Brain microvascular endothelial cell (primary cell): Measurements from ENCODE around the gene CABP7.

Experiments
- DNase-seq: peaks from one replicate; pipeline ENCODE4 v3.0.0-alpha.2; 2020
- H3K27ac ChIP-seq: fragments of 250-450 bp; sonication (Bioruptor Pico); 2 replicates; pipeline ENCODE4 v1.5.1; 2020; ENCODE audit warnings: mild to moderate bottlenecking, moderate library complexity
- H3K27me3 ChIP-seq: fragments of 250-450 bp; sonication (Bioruptor Pico); replicated peaks from 2 replicates; pipeline ENCODE4 v1.5.1; 2020; ENCODE audit warnings: mild to moderate bottlenecking
- H3K36me3 ChIP-seq: fragments of 250-450 bp; sonication (Bioruptor Pico); replicated peaks from 2 replicates; pipeline ENCODE4 v1.5.1; 2020; ENCODE audit warnings: mild to moderate bottlenecking
- H3K4me3 ChIP-seq: 2 replicates; pipeline ENCODE4 v1.5.1; 2011; ENCODE audit warnings: low read depth, mild to moderate bottlenecking, control low read depth, low read length, moderate library complexity
- in situ Hi-C: cut with HindIII; loops from 2 replicates; pipeline ENCODE4 v1.10.0; 2017; ENCODE audit warnings: low sequenced_read_pairs, low pct_ligation_motif_present
- TF ChIP-seq, protein P1 (sequence below): IDR thresholded peaks from 2 replicates; pipeline ENCODE4 v1.5.1; 2011; ENCODE audit warnings: low read depth, mild to moderate bottlenecking, moderate library complexity, low read length, control low read depth, inconsistent platforms; ENCODE audit errors: missing control alignments

Gene CABP7

DNA sequence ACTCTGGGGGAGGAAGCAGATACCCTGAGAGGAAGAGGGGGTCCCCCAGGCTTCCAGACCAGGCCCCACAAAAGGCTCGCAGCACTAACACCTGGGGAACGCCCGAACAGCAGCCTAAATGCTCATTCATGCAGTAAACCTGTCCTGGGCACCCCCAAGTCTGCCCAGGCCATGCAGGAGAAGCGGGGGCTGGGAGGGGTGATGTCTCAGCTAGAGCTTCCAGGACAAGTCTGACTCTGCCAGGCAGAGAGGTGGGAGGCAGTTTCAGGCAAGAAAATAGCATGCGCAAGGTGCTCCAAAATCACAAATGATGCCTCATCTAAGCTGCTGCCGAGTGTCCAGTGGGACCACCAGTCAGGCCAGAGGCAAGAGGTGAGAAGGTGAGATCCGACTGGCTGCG lies 14.6 kb downstream of the CABP7 start:
- no peaks in the 10 kb centered on the region for H3K27me3 ChIP-seq
- in situ Hi-C loops = no loop called here
- H3K4me3 ChIP-seq = no peak overlapping the region
- TF ChIP-seq, protein P1, sequence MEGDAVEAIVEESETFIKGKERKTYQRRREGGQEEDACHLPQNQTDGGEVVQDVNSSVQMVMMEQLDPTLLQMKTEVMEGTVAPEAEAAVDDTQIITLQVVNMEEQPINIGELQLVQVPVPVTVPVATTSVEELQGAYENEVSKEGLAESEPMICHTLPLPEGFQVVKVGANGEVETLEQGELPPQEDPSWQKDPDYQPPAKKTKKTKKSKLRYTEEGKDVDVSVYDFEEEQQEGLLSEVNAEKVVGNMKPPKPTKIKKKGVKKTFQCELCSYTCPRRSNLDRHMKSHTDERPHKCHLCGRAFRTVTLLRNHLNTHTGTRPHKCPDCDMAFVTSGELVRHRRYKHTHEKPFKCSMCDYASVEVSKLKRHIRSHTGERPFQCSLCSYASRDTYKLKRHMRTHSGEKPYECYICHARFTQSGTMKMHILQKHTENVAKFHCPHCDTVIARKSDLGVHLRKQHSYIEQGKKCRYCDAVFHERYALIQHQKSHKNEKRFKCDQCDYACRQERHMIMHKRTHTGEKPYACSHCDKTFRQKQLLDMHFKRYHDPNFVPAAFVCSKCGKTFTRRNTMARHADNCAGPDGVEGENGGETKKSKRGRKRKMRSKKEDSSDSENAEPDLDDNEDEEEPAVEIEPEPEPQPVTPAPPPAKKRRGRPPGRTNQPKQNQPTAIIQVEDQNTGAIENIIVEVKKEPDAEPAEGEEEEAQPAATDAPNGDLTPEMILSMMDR = no peak
- H3K36me3 ChIP-seq = no peaks in the 10 kb centered on the region
- H3K27ac ChIP-seq = no peak overlapping the region
- no peak for DNase-seq

DNA sequence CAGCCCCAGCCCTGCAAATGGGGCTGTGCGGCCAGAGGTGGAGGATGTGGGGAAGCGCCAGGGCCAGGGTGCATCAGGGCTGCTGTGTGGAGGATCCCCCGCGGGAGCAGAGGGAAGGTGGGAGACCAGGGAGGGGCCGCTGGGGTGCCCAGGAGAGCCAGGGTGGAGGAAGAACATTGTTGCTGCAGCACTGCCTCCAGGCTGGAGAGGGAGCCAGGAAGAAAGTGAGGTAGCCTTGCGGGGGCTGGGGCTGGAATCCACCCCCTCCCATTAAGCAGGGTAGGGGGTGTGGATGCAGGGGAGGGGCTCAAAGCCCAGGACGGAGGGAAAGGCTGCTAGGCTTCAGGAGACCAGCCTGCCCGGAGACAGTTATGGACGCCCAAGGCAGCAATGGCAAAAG lies 15.0 kb downstream of the CABP7 start:
- no peak overlapping the region for H3K27ac ChIP-seq
- H3K36me3 ChIP-seq = no peaks in the 10 kb centered on the region
- no peaks in the 10 kb centered on the region for H3K27me3 ChIP-seq
- in situ Hi-C loops = no loop called here
- DNase-seq = no peak
- TF ChIP-seq, protein P1 = no peak
- no peak overlapping the region for H3K4me3 ChIP-seq

DNA sequence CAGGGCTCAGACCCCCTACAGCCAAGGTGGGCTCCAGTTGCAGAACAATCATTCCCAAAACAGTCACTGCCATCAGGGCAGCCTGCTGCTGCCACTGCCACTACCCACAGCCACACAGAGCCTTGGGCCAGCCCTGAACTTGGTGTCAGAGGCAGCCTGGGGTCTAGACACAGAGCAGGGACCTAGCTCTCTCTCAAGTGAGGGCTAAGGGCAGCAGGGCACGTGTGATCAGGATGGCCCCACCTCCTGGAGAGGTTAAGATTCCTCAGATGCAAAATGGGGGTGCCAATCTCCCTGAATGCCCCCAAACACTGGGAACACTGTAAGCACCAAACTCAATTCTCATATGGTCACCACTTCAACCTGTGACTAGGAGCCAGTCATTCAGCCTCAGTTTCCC lies 15.6 kb downstream of the CABP7 start:
- H3K4me3 ChIP-seq = no peak overlapping the region
- TF ChIP-seq, protein P1 = no peak
- DNase-seq = no peak
- no peaks in the 10 kb centered on the region for H3K36me3 ChIP-seq
- in situ Hi-C loops = no loop called here
- H3K27ac ChIP-seq = no peak overlapping the region
- H3K27me3 ChIP-seq = no peaks in the 10 kb centered on the region

- H3K36me3 ChIP-seq = peaks cover 3% of the 10 kb centered on the region
- TF ChIP-seq, protein P1 = no peak
- DNase-seq = no peak
- H3K27ac ChIP-seq = no peak overlapping the region
- H3K4me3 ChIP-seq = no peak overlapping the region
- in situ Hi-C loops = no loop called here
- no peaks in the 10 kb centered on the region for H3K27me3 ChIP-seq
Observed at GRCh38 chr22:29737251-29738117, 17.7 kb downstream of the CABP7 start.

- Histone ChIP-seq H3K27ac (no peak overlapping the region), H3K4me3 (no peak overlapping the region), H3K36me3 (peaks cover 3% of the 10 kb centered on the region), H3K27me3 (no peaks in the 10 kb centered on the region)
- in situ Hi-C loops = no loop called here
- TF ChIP-seq, protein P1 = no peak
- no peak for DNase-seq
Observed at GRCh38 chr22:29738118-29738815, 18.5 kb downstream of the CABP7 start.
